HL-60 (cell line): ENCODE measurements around the gene E2F2.

ENCODE experiments used
- DNase-seq, 2 experiments: peaks; one replicate each; pipeline ENCODE4 v3.0.0-alpha.2; 2010 to 2020; ENCODE audit warnings: low read depth in 1 of 2, low spot score in 1 of 2
- H3K27ac ChIP-seq: fragments of 250-450 bp; sonication (Bioruptor Pico); replicated peaks from 2 replicates; pipeline ENCODE4 v1.5.1; 2020; ENCODE audit warnings: mild to moderate bottlenecking, moderate library complexity
- H3K27me3 ChIP-seq: fragments of 250-450 bp; sonication (Bioruptor Pico); 2 replicates; pipeline ENCODE4 v1.5.1; 2021; ENCODE audit warnings: mild to moderate bottlenecking, moderate library complexity; ENCODE audit not compliant: insufficient read depth, poor library complexity, severe bottlenecking
- H3K4me3 ChIP-seq: replicated peaks from 2 replicates; pipeline ENCODE4 v1.5.1; 2011; ENCODE audit warnings: mild to moderate bottlenecking, control low read depth, low read length; ENCODE audit not compliant: insufficient read depth
- CTCF ChIP-seq: IDR thresholded peaks from one replicate; pipeline ENCODE4 v1.5.1; 2011; ENCODE audit warnings: low read length, control low read depth, inconsistent platforms; ENCODE audit not compliant: insufficient read depth
- GABPA ChIP-seq: IDR thresholded peaks from 2 replicates; pipeline ENCODE4 v1.6.1; 2012; ENCODE audit warnings: low read depth
- POLR2AphosphoS5 ChIP-seq: IDR thresholded peaks from 2 replicates; pipeline ENCODE4 v1.6.1; 2012; ENCODE audit warnings: low read depth
- REST ChIP-seq: IDR thresholded peaks from 2 replicates; pipeline ENCODE4 v1.6.1; 2012; ENCODE audit warnings: low read depth; ENCODE audit not compliant: insufficient replicate concordance
- SPI1 ChIP-seq: IDR thresholded peaks from 2 replicates; pipeline ENCODE4 v1.6.1; 2012; ENCODE audit warnings: low read depth, mild to moderate bottlenecking, borderline replicate concordance

E2F2 gene

GRCh38 chr1:23475134-23475628 lies 55.9 kb downstream of the E2F2 start:
- Histone ChIP-seq H3K4me3 (no peak overlapping the region), H3K27ac (no peak overlapping the region), H3K27me3 (peaks cover 9% of the 10 kb centered on the region)
- TF ChIP-seq CTCF: no peak
- TF ChIP-seq REST: no peak
- no peak for TF ChIP-seq SPI1
- no peak for TF ChIP-seq GABPA
- TF ChIP-seq POLR2AphosphoS5: no peak
- no peak for DNase-seq

DNA sequence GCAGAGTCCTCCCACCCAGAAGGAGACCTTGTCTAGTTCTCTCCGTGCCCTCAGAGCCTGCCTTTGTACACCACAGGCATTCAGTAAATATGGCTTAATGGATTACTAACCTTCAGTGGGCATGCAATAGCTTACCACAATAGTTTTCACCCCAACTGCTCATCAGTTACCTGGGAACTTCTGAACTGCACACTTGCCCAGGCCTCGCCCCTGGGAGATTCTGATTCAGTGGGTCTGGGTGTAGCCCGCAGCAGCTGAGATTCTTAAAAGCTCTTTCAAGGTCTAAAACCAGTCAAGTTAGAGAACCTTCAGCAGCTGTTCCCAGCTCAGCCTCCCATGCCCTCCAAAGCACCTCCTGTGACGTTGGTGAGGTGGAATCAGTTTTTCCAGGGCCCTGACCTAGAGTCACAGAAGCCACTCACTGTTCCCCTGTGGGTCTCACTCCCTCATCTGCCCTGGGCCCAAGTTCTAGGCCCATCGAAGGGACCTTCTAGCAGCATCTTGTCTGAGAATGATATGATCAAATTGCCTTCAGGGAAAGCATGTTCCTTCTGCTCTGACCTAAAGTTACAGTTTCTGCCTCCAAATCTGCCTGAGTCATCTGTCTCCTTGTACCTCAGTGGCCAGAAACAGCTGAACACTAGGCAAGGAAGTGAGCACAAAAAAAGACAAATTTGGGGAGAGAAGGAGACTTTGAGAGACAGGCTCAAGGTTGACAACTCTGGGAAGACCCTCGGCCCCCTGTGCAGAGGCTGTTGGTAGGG lies 57.8 kb downstream of the E2F2 start:
- no peak for TF ChIP-seq POLR2AphosphoS5
- TF ChIP-seq CTCF: no peak
- no peak for TF ChIP-seq GABPA
- TF ChIP-seq REST: no peak
- TF ChIP-seq SPI1: no peak
- peaks cover 4% of the 10 kb centered on the region for H3K27me3 ChIP-seq
- H3K4me3 ChIP-seq: no peak overlapping the region
- no peak for DNase-seq
- H3K27ac ChIP-seq: no peak overlapping the region

DNA sequence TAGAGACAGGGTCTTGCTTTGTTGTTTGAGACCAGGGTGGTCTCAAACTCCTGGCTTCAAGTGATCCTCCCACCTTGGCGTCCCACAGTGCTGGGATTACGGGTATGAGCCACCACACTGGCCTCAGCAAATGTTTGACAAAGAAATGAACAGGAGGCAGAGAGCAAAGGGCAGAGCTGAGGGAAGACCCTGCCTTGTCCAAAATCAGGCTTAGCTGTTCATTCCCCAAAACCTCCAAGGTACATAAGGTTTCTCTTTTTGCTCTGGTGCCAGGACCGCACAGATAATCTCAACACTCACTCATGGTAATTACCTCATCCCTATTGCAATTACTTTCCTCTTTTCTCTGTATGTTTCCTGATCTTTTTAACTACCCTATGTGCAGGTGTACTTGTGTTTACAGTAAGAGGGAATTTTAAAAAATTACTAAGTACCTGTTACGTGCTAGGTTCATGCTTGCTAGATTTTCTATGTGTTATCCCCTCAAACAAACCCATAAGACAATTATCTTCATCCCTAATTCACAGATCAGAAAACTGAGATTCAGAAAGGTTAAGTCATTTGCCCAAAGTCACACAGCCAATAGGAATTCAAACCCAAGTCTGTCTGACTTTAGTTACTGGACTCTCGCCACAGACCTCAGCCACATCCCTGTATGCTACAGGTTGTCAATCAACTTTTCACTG lies 58.5 kb downstream of the E2F2 start:
- H3K27ac ChIP-seq: no peak overlapping the region

More for the DNA sequence above, 58.5 kb downstream of the E2F2 start:
- Histone ChIP-seq H3K27me3 (peaks cover 4% of the 10 kb centered on the region), H3K4me3 (no peak overlapping the region)
- TF ChIP-seq SPI1 (no peak), REST (no peak), GABPA (no peak), POLR2AphosphoS5 (no peak), CTCF (no peak)
- no peak for DNase-seq
